Keratinocyte (primary cell): ENCODE data around the gene ADCY5. TPM values are rescaled to one million over a fixed set of nuclear protein-coding genes. Genes with fewer than 3 reads are reported as not detected.

ENCODE experiments used
- DNase-seq: peaks from one replicate; pipeline ENCODE4 v3.0.0-alpha.2; 2011; ENCODE audit warnings: low read depth, missing footprints, low spot score
- FAIRE-seq: peaks from 2 replicates; lab custom pipeline; 2011; peaks lifted over from hg19 to GRCh38; lab: Jason Lieb, UNC
- H2AFZ ChIP-seq: 2 replicates; pipeline ENCODE4 v1.6.0; 2012; ENCODE audit warnings: low read length, control low read depth, inconsistent platforms; ENCODE audit not compliant: control insufficient read depth
- H3K27ac ChIP-seq: 2 replicates; pipeline ENCODE4 v1.5.1; 2011; ENCODE audit warnings: low read length; ENCODE audit not compliant: control insufficient read depth, insufficient read depth
- H3K27me3 ChIP-seq: 3 replicates; pipeline ENCODE4 v1.6.0; 2011; ENCODE audit warnings: low read length; ENCODE audit not compliant: control insufficient read depth, insufficient read depth; ENCODE audit errors: extremely low read depth
- H3K36me3 ChIP-seq, 2 experiments: 2 replicates in 1 of 2; 3 replicates in 1 of 2; pipeline ENCODE4 v1.5.1; 2011; ENCODE audit warnings: low read length in 2 of 2, mild to moderate bottlenecking in 1 of 2; ENCODE audit not compliant: control insufficient read depth in 2 of 2, insufficient read depth in 2 of 2; ENCODE audit errors: extremely low read depth in 1 of 2
- H3K4me1 ChIP-seq: 3 replicates; pipeline ENCODE4 v1.5.1; 2011; ENCODE audit warnings: low read length; ENCODE audit not compliant: control insufficient read depth, insufficient read depth; ENCODE audit errors: extremely low read depth
- H3K4me2 ChIP-seq: 3 replicates; pipeline ENCODE4 v1.6.0; 2011; ENCODE audit warnings: low read depth, low read length; ENCODE audit not compliant: control insufficient read depth, insufficient read depth; ENCODE audit errors: extremely low read depth
- H3K4me3 ChIP-seq, 3 experiments: fragments of 200-600 bp in 1 of 3; sonication (generic) in 1 of 3; 2 replicates in 2 of 3; 3 replicates in 1 of 3; pipeline ENCODE4 v1.5.1; 2011 to 2016; ENCODE audit warnings: low read length in 3 of 3, mild to moderate bottlenecking in 3 of 3, control low read depth in 2 of 3, inconsistent platforms in 1 of 3, low read depth in 1 of 3, mixed read lengths in 1 of 3, mixed run types in 1 of 3, moderate library complexity in 1 of 3; ENCODE audit not compliant: control insufficient read depth in 2 of 3, insufficient read depth in 2 of 3; ENCODE audit errors: extremely low read depth in 1 of 3
- H3K79me2 ChIP-seq: 2 replicates; pipeline ENCODE4 v1.6.0; 2012; ENCODE audit warnings: low read length; ENCODE audit not compliant: control insufficient read depth, insufficient read depth
- H3K9ac ChIP-seq: 3 replicates; pipeline ENCODE4 v1.6.0; 2011; ENCODE audit warnings: low read length; ENCODE audit not compliant: control insufficient read depth, insufficient read depth; ENCODE audit errors: extremely low read depth
- H3K9me1 ChIP-seq: 3 replicates; pipeline ENCODE4 v1.6.0; 2011; ENCODE audit warnings: low read length; ENCODE audit not compliant: control insufficient read depth, insufficient read depth; ENCODE audit errors: extremely low read depth
- H3K9me3 ChIP-seq: 2 replicates; pipeline ENCODE4 v1.5.1; 2012; ENCODE audit warnings: low read depth, low read length; ENCODE audit not compliant: control insufficient read depth
- H4K20me1 ChIP-seq: 3 replicates; pipeline ENCODE4 v1.6.0; 2011; ENCODE audit warnings: low read length; ENCODE audit not compliant: control insufficient read depth, insufficient read depth; ENCODE audit errors: extremely low read depth
- CTCF ChIP-seq, 3 experiments: IDR thresholded peaks in 1 of 3; conservative IDR thresholded peaks in 1 of 3; optimal IDR thresholded peaks in 1 of 3; 2 replicates in 2 of 3; 3 replicates in 1 of 3; pipeline versions ENCODE3 to v1.5.1; 2011; ENCODE audit warnings: low read length in 3 of 3, mild to moderate bottlenecking in 3 of 3, moderate library complexity in 2 of 3, control low read depth in 1 of 3, inconsistent platforms in 1 of 3; ENCODE audit not compliant: insufficient read depth in 2 of 3; ENCODE audit errors: extremely low read depth in 1 of 3
- EZH2 ChIP-seq: IDR thresholded peaks from one replicate; pipeline ENCODE4 v1.6.1; 2012; ENCODE audit warnings: inconsistent platforms, mild to moderate bottlenecking, low read length, moderate library complexity
- dilution Hi-C: fragments of 300-500 bp; cut with MboI; formaldehyde crosslinking; loops from one replicate; pipeline ENCODE4 v1.7.0; 2020; ENCODE audit warnings: low sequenced_read_pairs; ENCODE audit not compliant: extremely low pct_ligation_motif_present
- polyA plus RNA-seq, 5 experiments: library from polyadenylated mRNA; depleted of rRNA in 3 of 5; stranded (reverse) in 3 of 5; stranded (forward) in 1 of 5; unstranded in 1 of 5; fragments of >200 nt; gene quantifications; 1 replicate in 1 of 5; 2 replicates in 3 of 5; 3 replicates in 1 of 5; pipeline versions ENCODE4 v1.2.1 to v1.2.3, GENCODE V29; 2011 to 2012; ENCODE audit warnings: missing spikeins in 2 of 5, low read depth in 1 of 5, low replicate concordance in 1 of 5

Gene ADCY5
- polyA plus RNA-seq, 1 donor (not counting 4 experiments of a cell fraction or from before 2014, with no cell fraction given): not detected

- H3K79me2 ChIP-seq: no peaks in the 10 kb centered on the region
- H3K27me3 ChIP-seq: peaks cover 27% of the 10 kb centered on the region
- no peak overlapping the region for H2AFZ ChIP-seq
- TF ChIP-seq CTCF (optimal IDR thresholded peaks at IDR 0.05 in 1 of 3, IDR thresholded peaks at IDR 0.05 in 1 of 3, conservative IDR thresholded peaks at IDR 0.05 in 1 of 3; ENCODE audit: extremely low read depth in 1 of 3, insufficient read depth in 2 of 3, low read length in 3 of 3): no peak
- no peak for TF ChIP-seq EZH2
- no peaks in the 10 kb centered on the region for H3K4me1 ChIP-seq
- H3K27ac ChIP-seq: no peak overlapping the region
- no peak overlapping the region for H3K4me3 ChIP-seq
- no peaks in the 10 kb centered on the region for H3K9me3 ChIP-seq
- H3K36me3 ChIP-seq: no peaks in the 10 kb centered on the region
- dilution Hi-C loops: no loop called here
- peaks cover 3% of the 10 kb centered on the region for H4K20me1 ChIP-seq
- FAIRE-seq: no peak
- no peak overlapping the region for H3K4me2 ChIP-seq
- H3K9me1 ChIP-seq: no peaks in the 10 kb centered on the region
- H3K9ac ChIP-seq: no peak overlapping the region
- no peak for DNase-seq
Observed at GRCh38 chr3:123310186-123310585, 138.7 kb downstream of the ADCY5 start.

- FAIRE-seq (no peak), DNase-seq (no peak)
- Histone ChIP-seq H3K9ac (no peak overlapping the region), H3K79me2 (no peaks in the 10 kb centered on the region), H2AFZ (no peak overlapping the region), H3K27me3 (peaks cover 11% of the 10 kb centered on the region), H3K4me2 (no peak overlapping the region), H4K20me1 (peaks cover 3% of the 10 kb centered on the region), H3K4me3 (no peak overlapping the region), H3K27ac (no peak overlapping the region), H3K9me3 (no peaks in the 10 kb centered on the region), H3K4me1 (no peaks in the 10 kb centered on the region), H3K36me3 (no peaks in the 10 kb centered on the region), H3K9me1 (no peaks in the 10 kb centered on the region)
- TF ChIP-seq CTCF (optimal IDR thresholded peaks at IDR 0.05 in 1 of 3, IDR thresholded peaks at IDR 0.05 in 1 of 3, conservative IDR thresholded peaks at IDR 0.05 in 1 of 3; ENCODE audit: extremely low read depth in 1 of 3, insufficient read depth in 2 of 3, low read length in 3 of 3) (no peak), EZH2 (no peak)
- dilution Hi-C loops: no loop called here
Observed at GRCh38 chr3:123307064-123307463, 141.8 kb downstream of the ADCY5 start.
